Stimulated activated naive CD4-positive, alpha-beta T cell treated with Interleukin-2 at 50 U/mL for 16 hours (primary cell): ENCODE measurements around the gene CACNG6.
"Not testable (repeated sequence)": the region's sequence is repeated elsewhere in the genome, so short reads cannot be mapped to it uniquely, and the experiment has no call there.

Source experiments
- DNase-seq: peaks from one replicate; lab custom pipeline; 2025; lab: John Stamatoyannopoulos, UW

Gene CACNG6, protein sequence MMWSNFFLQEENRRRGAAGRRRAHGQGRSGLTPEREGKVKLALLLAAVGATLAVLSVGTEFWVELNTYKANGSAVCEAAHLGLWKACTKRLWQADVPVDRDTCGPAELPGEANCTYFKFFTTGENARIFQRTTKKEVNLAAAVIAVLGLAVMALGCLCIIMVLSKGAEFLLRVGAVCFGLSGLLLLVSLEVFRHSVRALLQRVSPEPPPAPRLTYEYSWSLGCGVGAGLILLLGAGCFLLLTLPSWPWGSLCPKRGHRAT

DNA sequence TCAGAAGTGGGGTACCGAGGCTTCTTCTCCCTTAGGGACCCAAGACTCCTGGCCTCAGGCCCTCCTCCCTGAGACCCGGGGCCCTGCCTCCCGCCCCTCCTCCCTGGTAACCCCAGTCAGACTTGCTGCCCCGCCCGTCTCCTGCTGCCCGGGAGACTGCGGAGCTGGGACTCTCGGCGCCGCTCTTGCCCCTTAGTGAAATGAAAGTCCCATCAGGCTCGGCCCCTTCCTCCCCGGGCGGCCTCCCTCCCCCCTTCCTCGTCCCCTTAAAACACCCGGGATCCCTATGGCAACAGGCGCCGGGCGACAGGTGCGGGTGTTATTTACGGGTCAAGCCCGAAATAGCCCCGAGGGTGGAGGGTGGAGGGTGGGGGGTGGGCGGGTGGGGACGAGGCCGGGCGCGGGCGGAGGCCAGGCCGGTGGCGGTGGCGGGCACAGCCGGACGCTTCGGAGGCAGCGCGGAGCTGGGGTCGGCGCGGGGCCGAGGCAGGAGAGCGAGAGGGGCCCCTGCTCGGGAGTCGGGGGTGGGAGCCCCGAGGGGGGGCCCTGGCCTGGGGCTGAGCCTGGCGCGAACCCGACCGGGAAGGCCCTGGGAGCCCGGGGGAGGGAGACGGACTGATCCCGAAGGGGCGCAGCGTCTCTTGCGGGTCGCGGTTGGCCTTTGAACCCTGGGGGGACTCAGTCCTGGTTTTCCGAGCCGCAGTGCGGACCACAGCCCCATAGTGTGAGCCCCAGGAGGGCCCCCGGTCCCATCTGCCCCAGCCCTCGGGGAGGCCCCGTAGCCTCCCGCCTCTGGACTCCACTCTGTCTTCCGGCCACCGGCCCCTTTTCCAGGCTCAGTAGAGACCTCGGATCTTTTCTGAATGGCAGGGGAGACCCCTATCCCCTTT is at the start of gene CACNG6:
Gene CACNG6 (plus strand): TSS at position 414 of the 890 bp plus-strand sequence. CDS start 1,241 bp downstream, outside the sequence.
- DNase-seq, result no peak

DNA sequence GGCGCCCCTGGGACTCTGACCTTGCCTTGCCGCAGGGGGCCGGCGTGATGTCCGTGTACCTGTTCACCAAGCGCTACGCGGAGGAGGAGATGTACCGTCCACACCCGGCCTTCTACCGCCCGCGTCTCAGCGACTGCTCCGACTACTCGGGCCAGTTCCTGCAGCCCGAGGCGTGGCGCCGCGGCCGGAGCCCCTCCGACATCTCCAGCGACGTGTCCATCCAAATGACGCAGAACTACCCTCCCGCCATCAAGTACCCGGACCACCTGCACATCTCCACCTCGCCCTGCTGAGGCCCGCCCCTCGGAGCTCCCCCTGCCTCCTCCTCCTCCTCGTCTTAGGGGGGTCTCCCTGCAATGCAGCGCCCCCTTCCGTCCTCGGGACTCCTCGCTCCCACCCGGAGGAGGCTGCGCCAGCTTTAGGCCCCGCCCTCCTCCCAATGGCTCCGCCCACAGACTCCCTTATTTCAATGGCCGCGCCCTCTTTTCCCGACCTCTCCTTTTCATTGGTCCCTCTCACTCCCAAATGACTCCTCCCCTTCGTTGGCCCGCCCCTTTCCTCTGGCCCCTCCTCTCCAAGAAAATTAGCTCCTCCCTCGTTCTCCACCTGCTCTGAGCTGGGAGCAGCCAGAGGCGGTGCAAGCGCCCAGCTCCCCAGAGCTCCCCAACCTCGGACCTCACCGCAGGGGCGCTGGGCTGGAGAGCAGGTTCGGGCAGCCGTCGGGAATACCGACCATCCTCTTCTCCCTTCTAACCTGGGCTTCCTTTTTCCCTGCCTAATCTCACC is 49.2 kb upstream of the CACNG6 start:
- no peak for DNase-seq

DNA sequence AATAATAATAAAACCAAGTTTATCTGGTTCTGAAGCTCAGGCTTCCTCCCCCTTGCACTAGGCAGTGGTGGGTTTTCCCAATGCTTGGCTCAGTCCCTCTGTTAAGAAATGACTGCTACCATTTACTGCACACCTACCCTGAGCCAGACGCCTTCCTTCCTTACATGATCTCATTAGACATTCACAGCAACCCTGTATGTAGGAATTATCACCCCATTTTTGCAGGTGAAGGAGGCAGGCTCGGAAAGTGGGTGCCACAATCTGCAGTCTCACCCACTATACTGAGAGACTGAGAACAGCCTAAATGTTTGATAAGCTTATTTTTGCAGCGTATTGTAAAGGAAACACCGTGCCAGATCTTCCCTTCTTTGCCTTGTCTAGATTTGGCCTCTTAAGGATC is 47.0 kb upstream of the CACNG6 start:
- DNase-seq, result no peak

DNA sequence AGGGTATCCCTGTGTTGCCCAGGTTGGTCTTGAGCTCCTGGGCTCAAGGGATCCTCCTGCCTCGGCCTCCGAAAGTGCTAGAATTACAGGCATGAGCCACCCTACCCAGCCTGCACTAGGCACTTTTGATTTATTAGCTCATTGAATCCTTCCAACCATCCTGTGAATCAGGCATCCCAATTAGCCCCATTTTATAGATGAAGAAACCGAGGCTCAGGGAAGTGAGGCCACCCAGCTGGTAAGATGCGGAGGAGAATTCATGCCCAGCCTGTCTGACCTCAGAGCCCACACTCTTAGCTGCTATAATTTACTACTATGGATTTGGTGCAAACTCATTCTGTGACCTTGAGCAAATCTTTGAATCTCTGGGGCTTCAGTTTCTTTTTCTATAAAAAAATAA is 46.5 kb upstream of the CACNG6 start:
- DNase-seq, result no peak

DNA sequence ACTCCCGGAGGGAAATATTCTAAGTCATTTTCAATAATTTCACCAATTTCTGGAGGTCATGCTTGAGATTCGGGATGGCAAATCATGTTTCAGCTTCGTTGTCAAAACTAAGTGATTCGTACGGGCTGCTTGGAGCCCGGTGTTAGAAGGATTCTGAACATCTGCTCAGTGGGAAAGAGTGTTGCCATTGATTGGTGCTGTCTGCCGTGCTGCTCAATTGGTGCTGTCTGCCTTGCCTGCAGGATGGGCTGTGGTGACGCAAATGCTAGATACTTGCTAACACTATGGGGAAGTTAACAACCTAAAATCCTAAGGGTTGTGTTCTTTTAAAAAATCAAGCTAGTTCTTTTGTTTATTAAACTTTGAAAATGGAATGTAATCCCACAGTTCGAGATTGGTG is 46.0 kb upstream of the CACNG6 start:
- no peak for DNase-seq

DNA sequence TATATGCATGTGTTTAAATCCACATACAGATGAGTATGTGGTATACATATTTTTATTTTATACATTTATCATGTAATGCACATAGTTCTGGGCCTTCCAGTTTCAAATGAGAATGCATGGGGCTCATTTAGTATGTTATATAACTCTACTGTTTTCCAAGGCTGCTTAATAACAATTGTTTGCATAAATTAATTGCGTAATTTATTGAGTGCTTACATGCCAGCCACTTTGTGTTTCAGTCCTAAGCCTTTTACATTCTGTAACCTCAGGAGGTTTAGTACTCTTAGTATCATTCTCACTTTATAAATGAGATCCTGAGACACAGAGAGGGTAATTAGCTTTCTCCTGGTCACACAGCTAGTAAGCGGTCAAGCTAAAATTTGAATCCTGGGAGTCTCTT is 45.4 kb upstream of the CACNG6 start:
- no peak for DNase-seq

DNA sequence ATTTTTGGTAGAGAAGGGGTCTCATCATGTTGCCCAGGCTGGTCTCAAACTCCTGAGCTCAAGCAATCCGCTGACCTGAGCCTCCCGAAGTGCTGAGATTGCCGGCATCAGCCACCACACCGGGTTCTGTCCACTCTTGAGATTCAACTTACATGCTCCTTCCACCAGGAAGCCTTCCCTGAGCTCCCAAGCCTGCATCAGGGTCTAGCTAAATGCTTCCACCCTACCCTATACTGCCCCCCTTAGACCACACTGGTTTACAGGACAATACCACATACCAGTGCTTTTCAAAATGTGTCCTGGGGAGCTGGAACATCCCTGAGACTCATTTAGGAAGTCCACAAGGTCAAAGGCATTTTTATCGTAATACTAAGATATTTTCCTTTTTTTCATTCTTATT is 43.8 kb upstream of the CACNG6 start:
- DNase-seq, result no peak

DNA sequence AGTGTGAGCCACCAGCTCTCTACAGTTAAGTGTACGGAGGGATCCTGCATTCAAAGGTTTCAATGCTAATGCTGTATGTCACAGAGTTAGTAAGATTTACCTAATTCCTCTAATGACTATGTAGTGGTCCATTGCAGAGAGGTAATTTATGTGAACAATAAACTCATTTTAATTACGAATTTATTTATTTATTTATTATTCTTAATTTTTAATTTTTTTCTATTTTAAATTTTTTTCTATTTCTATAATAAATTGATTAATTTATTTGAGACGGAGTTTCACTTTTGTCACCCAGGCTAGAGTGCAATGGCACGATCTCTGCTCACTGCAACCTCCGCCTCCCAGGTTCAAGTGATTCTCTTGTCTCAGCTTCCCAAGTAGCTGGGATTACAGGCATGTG is 42.8 kb upstream of the CACNG6 start:
- not testable (repeated sequence) for DNase-seq

DNA sequence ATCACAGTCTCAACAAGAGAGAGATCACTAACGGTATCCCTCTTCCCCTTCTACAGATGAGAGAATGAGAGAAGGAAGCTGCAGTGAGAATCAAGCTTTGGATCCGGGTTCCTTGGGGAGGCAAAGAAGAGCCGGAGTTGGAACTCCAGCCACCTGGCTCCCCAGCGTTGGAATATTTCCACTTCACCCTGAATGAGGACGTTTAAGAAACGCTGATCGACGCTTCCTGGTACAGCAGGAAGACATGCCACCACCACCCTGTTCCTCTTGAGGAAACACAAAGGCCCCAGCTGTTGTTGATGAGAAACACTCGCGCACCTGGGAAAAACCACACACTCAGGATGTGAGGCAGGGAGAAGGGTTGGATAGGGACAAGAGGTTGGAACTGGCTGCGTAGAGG is 40.0 kb upstream of the CACNG6 start:
- DNase-seq, result no peak

DNA sequence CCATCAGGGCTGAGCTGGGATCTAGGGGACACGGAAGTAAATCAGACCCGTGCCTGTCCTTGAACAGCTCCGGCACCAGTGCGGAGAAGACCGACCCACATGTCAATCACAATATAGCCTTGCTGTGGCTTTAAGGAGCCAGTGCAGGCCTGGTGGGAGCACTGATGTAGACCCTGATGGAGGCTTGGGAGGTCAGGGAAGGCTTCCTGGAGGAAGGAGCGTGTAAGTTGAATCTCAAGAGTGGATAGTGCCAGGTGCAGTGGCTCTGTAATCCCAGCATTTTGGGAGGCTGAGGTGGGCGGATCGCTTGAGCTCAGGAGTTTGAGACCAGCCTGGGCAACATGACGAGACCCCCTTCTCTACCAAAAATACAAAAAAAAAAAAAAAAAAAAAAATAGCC is 39.5 kb upstream of the CACNG6 start:
- DNase-seq, result no peak

DNA sequence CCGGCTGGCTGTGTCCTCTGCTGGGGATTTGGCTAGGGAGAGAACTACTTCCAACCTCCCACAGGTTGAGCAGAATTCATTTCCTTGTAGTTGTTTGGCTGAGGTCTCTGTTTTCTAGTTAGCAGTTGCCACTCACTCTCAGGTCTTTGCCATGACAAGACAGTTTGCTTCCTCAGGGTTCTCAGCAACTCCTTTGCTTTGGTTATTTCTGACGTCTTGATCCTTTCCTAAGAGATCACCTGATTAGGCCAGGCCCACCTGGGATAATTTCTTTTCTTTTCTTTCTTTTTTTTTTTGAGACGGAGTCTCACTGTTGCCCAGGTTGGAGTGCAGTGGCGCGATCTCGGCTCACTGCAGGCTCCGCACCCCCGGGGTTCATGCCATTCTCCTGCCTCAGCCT is 38.1 kb upstream of the CACNG6 start:
- no peak for DNase-seq

DNA sequence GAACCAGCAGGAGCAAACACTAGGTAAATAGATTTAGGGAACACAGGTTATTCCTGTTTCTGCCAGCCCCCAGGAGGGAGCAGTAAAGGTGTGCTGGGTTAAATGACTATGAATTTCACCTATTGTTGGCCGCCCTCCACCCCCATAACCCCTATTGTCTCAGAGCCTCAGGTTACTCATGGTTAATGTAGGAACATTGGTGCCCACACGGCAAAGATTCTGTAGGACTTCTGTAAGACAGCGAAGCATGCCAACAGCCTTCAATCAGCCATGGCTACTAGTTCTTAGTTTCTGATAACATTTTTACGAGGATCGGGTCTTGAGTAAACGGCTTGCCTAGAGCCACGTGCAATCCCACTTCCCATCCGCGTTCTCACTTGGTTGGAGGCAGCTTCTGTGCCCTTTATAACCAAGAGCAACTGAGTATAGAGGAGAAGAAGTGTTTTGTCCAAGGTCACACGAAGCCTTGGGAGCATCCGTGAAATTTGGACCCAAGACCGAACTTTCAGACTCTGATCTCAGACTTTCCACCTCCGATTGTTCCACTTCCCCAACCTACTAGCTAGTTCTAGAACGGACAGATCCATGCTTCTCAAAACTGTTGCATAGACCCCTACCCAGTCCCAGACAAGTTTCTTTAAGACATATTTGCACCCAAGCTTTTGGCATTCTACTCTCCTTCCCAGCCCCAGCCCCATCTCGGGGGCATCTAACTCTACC is 33.8 kb upstream of the CACNG6 start:
- no peak for DNase-seq

DNA sequence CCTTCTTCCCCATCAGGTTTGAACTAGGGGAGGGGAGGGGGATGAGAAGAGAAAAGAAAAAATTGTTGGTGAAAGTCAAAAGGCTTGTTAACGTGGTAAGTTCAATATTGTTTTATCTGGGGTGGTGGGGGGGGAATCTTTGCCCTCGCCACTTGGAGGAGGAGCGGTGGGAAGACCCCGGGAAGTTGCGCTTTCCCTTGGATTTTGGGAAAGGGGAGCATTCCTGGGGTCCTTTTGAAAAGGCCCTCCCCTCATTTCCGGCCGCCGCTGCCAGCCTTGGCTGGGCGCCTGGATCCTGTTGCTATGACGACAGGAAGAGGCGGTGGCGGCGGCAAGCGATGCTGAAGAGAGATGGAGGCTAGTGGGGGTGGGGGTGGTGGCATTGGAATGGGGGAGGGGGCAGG is 33.3 kb upstream of the CACNG6 start:
- DNase-seq, result no peak

DNA sequence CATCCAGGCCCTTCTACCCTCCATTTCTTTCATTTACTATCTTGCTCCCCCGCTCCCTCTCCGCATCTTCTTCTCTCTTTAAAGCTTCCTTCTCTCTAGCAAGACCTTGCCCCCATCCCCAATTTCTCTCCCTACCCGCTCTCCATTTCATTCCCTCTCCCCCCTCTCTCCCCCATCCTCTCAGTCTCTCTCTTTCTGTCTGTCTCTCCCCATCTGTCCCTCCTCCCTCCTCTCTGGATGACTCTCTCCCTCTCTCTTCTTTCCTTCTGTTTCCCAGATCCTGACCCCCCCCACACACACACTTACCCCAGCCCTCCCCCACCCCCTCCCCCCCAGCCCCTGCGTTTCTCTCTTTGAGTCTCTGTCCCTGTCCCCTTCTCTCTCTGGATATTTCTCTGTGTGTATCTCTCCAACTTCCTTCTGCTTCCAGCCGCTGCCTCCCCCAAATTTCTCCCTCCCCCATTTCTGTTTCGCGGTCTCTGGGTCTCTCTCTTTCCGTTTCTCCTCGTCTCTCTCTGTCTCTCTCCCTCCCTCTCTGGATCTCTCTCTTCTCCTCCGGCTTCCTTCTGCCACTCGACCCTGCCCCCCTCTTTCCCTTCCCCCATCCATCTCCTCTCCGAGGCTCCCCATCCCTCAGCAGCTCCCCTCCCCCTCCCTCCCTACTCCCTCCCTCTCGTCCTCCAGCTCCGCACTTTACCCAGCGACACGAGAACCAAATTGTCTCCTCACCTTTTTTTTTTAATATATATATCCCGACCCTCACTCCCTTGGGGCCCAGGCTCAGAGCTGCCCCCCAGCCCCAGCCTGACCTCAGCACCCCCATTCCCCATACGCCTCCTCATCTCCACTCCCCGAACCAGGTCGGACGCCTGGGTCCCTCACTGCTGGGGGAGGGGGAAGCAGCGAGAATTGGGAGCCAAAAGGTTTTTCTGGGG is 32.3 kb upstream of the CACNG6 start:
- DNase-seq, result no peak

DNA sequence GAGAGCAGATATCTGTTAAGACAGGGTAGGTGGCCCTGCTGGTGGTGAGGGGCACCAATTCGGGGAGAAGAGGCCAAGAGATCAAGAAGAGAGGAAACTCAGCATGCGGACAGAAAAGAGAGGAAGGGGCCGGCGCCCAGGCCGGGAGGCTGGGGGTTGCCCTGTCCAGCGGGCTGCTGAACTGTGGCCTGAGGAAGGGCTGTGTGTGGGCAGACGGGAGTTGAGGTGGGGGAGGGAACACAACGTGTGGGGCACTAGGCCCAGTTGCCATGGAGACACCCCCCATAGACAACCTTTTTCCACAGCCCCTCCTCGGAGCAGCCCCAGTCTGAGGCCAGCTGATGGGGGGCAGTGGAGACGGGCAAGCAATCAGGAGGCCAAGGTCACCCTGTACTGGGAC is 31.2 kb upstream of the CACNG6 start:
- no peak for DNase-seq

DNA sequence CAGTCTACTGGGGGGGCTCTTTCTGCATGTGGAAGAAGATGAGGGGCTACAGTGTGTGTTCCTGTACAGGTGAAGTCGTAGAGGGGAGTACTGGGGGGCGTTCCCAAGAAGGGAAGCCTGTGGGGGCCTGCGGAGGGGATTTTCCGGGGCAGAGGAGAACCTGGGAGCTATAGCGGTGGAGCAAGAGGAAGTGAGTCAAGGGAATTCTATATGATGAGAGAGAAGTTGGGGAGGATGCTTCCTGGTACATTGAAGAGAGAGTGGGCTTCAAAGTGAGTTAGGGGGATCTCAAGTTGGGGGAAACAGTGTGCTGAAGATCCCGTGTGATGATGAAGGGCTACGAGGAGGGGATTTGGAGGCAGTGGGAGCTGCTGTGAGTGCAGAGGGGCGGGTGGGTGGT is 30.6 kb upstream of the CACNG6 start:
- DNase-seq, result no peak

DNA sequence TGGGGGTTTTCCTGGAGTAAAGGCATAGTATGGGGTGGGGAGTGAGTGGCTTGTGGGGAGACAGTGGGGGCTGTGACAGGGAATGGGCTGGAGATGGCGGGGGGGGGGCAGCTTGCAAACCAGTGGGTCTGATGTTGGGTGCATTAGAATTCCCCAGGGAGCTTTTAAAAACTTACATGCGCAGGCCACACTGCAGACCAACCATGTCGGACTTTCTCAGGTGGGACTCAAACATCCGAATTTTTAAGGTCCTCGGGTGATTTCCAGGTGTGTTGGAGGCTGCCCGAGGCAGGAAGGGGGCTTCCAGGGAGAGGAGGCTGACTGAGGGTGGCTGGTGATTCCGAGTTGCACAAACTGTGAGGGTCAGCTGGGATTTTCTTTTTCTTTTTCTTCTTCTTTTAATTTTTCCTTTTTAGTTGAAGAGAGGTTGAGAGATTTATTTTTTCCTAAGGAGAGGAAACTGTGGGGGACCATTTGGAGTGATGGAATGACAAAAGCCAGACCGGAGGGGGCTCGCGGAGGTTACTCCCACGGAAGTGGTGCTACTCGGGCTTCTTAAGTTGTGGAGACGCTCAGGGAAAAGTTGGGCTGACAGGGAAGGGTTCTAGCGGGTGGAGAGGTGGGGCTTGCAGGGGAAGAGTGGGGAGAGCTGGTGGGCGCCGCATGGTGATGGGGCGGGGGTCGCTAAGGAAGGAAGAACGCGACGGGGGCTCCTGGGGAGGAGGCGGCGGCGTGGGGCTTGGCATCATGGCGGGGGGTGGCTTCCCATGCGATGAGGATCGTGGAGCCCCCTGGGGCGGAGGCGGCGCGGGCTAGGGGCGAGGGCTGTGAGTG is 29.7 kb upstream of the CACNG6 start:
- DNase-seq, result no peak

DNA sequence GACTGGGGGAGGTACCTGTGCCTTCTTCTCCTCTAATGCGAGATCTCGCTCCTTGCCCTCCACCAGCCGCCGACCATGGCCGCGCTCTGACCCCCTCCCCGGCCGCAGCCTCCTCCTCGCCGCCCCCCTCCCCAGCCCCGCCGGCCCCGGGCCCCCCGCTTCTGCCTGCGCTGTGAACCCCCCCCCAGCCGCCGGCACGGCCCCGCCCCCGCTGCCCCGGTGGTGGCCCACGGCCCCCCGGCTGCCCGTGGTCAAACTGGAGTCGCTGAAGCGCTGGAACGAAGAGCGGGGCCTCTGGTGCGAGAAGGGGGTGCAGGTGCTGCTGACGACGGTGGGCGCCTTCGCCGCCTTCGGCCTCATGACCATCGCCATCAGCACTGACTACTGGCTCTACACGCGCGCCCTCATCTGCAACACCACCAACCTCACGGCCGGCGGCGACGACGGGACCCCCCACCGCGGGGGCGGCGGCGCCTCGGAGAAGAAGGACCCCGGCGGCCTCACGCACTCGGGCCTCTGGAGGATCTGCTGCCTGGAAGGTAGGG is 28.5 kb upstream of the CACNG6 start, which contains the start of gene CACNG8:
Gene CACNG8 (plus strand): TSS at position 51 of the 545 bp plus-strand sequence.
- no peak for DNase-seq

DNA sequence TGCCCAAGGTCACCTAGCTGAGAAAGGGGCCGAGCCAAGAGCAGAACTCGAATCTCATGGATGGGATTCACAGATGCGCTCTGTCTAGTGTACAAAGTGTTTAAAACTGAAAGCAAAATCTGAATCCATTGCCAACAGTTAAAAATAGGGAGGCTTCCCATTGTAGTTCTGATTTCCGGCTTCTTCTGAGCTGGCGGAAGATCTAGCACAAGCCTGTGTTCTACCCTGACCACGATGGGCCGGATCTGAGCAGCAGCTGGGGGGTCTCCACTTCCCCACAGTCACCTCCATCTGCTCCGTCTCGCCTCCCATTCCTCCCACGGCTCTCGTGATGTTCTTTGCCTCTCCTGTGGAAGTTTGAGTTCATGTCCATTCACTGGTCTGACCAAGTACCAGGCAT is 26.3 kb upstream of the CACNG6 start:
- DNase-seq, result no peak

DNA sequence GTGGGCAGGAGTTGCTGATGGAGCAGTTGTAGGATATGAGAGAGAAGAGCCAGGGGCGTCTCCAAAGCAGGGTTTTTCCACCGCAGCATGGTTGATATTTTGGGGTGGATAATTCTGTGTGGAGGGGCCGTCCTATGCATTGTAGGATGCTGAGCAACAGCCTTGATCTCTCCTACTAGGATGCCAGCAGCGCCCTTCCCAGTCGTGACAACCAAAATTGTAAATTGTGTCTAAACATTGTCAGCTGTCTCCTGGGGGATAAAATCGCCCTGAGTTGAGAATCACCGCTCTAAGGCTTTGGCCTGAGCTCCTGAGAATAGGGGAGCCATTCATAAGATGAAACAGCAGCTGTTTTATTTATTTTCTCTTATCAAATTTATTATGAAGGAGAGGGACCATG is 24.5 kb upstream of the CACNG6 start:
- DNase-seq, result no peak
